SJCRH30 (cell line): ENCODE results near the gene SH3GLB2. TPM values are rescaled to one million over a fixed set of nuclear protein-coding genes. Genes with fewer than 3 reads are reported as not detected.
"Not testable (repeated sequence)": the region's sequence is repeated elsewhere in the genome, so short reads cannot be mapped to it uniquely, and the experiment has no call there.

Source experiments
- DNase-seq, 2 experiments: peaks; one replicate each; pipeline ENCODE4 v3.0.0-alpha.2; 2015 to 2020
- H3K27ac ChIP-seq: fragments of 250-450 bp; sonication (Bioruptor Pico); 2 replicates; pipeline ENCODE4 v1.5.1; 2020; ENCODE audit warnings: mild to moderate bottlenecking, moderate library complexity
- H3K27me3 ChIP-seq: fragments of 250-450 bp; sonication (Bioruptor Pico); 2 replicates; pipeline ENCODE4 v1.5.1; 2020; ENCODE audit warnings: mild to moderate bottlenecking, moderate library complexity
- H3K36me3 ChIP-seq: fragments of 250-450 bp; sonication (Bioruptor Pico); 2 replicates; pipeline ENCODE4 v1.5.1; 2020; ENCODE audit warnings: mild to moderate bottlenecking, moderate library complexity
- H3K4me1 ChIP-seq: fragments of 250-450 bp; sonication (Bioruptor Pico); 2 replicates; pipeline ENCODE4 v1.5.1; 2020; ENCODE audit warnings: mild to moderate bottlenecking, moderate library complexity
- H3K4me3 ChIP-seq: fragments of 250-450 bp; sonication (Bioruptor Pico); 2 replicates; pipeline ENCODE4 v1.5.1; 2020; ENCODE audit warnings: mild to moderate bottlenecking, moderate library complexity
- H3K9me3 ChIP-seq: fragments of 250-450 bp; sonication (Bioruptor Pico); replicated peaks from 2 replicates; pipeline ENCODE4 v1.5.1; 2020; ENCODE audit warnings: mild to moderate bottlenecking, moderate library complexity
- total RNA-seq: library from RNA; depleted of rRNA; stranded (reverse); fragments of >200 nt; shearing (Covaris generic); gene quantifications from 2 replicates; pipeline ENCODE4 v1.2.3, GENCODE V29; 2014

Gene SH3GLB2
- total RNA-seq, 1 experiment from 2014 or later = 26.7 TPM

GRCh38 chr9:129012893-129013448, 15.2 kb downstream of the SH3GLB2 start:
- Histone ChIP-seq H3K27me3 (no peaks in the 10 kb centered on the region), H3K27ac (no peak overlapping the region), H3K4me1 (peaks cover 13% of the 10 kb centered on the region; the same call in 1 of the 2 replicates), H3K9me3 (no peaks in the 10 kb centered on the region), H3K4me3 (no peak overlapping the region), H3K36me3 (peaks cover 10% of the 10 kb centered on the region; the same call in 1 of the 2 replicates)
- DNase-seq = no peak

GRCh38 chr9:129012343-129012742, 15.8 kb downstream of the SH3GLB2 start:
- H3K4me1 ChIP-seq = peaks cover 13% of the 10 kb centered on the region; the same call in 1 of the 2 replicates
- H3K9me3 ChIP-seq = no peaks in the 10 kb centered on the region
- no peak for DNase-seq
- no peak overlapping the region for H3K4me3 ChIP-seq
- H3K27ac ChIP-seq = peak overlapping the region; percentile 49
- H3K36me3 ChIP-seq = peaks cover 16% of the 10 kb centered on the region
- H3K27me3 ChIP-seq = no peaks in the 10 kb centered on the region

GRCh38 chr9:129011761-129012181, 16.4 kb downstream of the SH3GLB2 start:
- Histone ChIP-seq H3K27ac (peak overlapping the region; percentile 49), H3K9me3 (no peaks in the 10 kb centered on the region), H3K27me3 (no peaks in the 10 kb centered on the region), H3K4me1 (peaks cover 13% of the 10 kb centered on the region; the same call in 1 of the 2 replicates), H3K36me3 (peaks cover 22% of the 10 kb centered on the region), H3K4me3 (no peak overlapping the region)
- peak; percentile 81 to 82 for DNase-seq

- DNase-seq = no peak
- Histone ChIP-seq H3K4me1 (peaks cover 13% of the 10 kb centered on the region; the same call in 1 of the 2 replicates), H3K4me3 (no peak overlapping the region), H3K36me3 (peaks cover 26% of the 10 kb centered on the region), H3K27ac (peak overlapping the region; percentile 49), H3K9me3 (no peaks in the 10 kb centered on the region), H3K27me3 (no peaks in the 10 kb centered on the region)
Measured at GRCh38 chr9:129011170-129011569, 17.0 kb downstream of the SH3GLB2 start.

- DNase-seq = no peak
- peaks cover 13% of the 10 kb centered on the region; the same call in 1 of the 2 replicates for H3K4me1 ChIP-seq
- no peak overlapping the region for H3K4me3 ChIP-seq
- H3K9me3 ChIP-seq = no peaks in the 10 kb centered on the region
- H3K27me3 ChIP-seq = no peaks in the 10 kb centered on the region
- H3K36me3 ChIP-seq = peaks cover 33% of the 10 kb centered on the region
- no peak overlapping the region for H3K27ac ChIP-seq
Measured at GRCh38 chr9:129010267-129010975, 17.7 kb downstream of the SH3GLB2 start.

GRCh38 chr9:129009584-129010141, 18.5 kb downstream of the SH3GLB2 start:
- Histone ChIP-seq H3K4me1 (peaks cover 13% of the 10 kb centered on the region; the same call in 1 of the 2 replicates), H3K9me3 (no peaks in the 10 kb centered on the region), H3K4me3 (no peak overlapping the region), H3K36me3 (peaks cover 39% of the 10 kb centered on the region), H3K27me3 (no peaks in the 10 kb centered on the region), H3K27ac (no peak overlapping the region)
- DNase-seq = no peak

GRCh38 chr9:129008986-129009583, 19.0 kb downstream of the SH3GLB2 start:
- no peak overlapping the region for H3K27ac ChIP-seq
- H3K27me3 ChIP-seq = no peaks in the 10 kb centered on the region
- H3K9me3 ChIP-seq = no peaks in the 10 kb centered on the region
- H3K4me3 ChIP-seq = no peak overlapping the region
- no peak for DNase-seq
- H3K4me1 ChIP-seq = peaks cover 13% of the 10 kb centered on the region; the same call in 1 of the 2 replicates
- H3K36me3 ChIP-seq = peaks cover 43% of the 10 kb centered on the region

GRCh38 chr9:129008469-129008965, 19.6 kb downstream of the SH3GLB2 start:
- Histone ChIP-seq H3K4me1 (peaks cover 13% of the 10 kb centered on the region; the same call in 1 of the 2 replicates), H3K36me3 (peaks cover 49% of the 10 kb centered on the region), H3K27me3 (no peaks in the 10 kb centered on the region), H3K27ac (no peak overlapping the region), H3K4me3 (no peak overlapping the region), H3K9me3 (no peaks in the 10 kb centered on the region)
- no peak for DNase-seq

GRCh38 chr9:129007766-129008468, 20.2 kb downstream of the SH3GLB2 start:
- peaks cover 13% of the 10 kb centered on the region; the same call in 1 of the 2 replicates for H3K4me1 ChIP-seq
- DNase-seq = no peak
- peaks cover 55% of the 10 kb centered on the region for H3K36me3 ChIP-seq
- H3K9me3 ChIP-seq = no peaks in the 10 kb centered on the region
- H3K27ac ChIP-seq = no peak overlapping the region
- no peaks in the 10 kb centered on the region for H3K27me3 ChIP-seq
- H3K4me3 ChIP-seq = no peak overlapping the region

GRCh38 chr9:129007035-129007765, 20.9 kb downstream of the SH3GLB2 start:
- no peak overlapping the region for H3K27ac ChIP-seq
- H3K27me3 ChIP-seq = no peaks in the 10 kb centered on the region
- no peaks in the 10 kb centered on the region for H3K9me3 ChIP-seq
- H3K4me3 ChIP-seq = no peak overlapping the region
- peaks cover 12% of the 10 kb centered on the region; the same call in 1 of the 2 replicates for H3K4me1 ChIP-seq
- DNase-seq = peak in 1 of 2 experiments; percentile 45
- H3K36me3 ChIP-seq = peaks cover 62% of the 10 kb centered on the region

GRCh38 chr9:129006328-129007034, 21.6 kb downstream of the SH3GLB2 start:
- Histone ChIP-seq H3K36me3 (peaks cover 69% of the 10 kb centered on the region), H3K4me3 (no peak overlapping the region), H3K27me3 (no peaks in the 10 kb centered on the region), H3K4me1 (peaks cover 5% of the 10 kb centered on the region; the same call in 1 of the 2 replicates), H3K9me3 (no peaks in the 10 kb centered on the region), H3K27ac (no peak overlapping the region)
- peak; percentile 77 to 85 for DNase-seq

- Histone ChIP-seq H3K9me3 (no peaks in the 10 kb centered on the region), H3K27me3 (no peaks in the 10 kb centered on the region), H3K4me3 (no peak overlapping the region), H3K27ac (no peak overlapping the region), H3K36me3 (peaks cover 76% of the 10 kb centered on the region), H3K4me1 (no peaks in the 10 kb centered on the region)
- no peak for DNase-seq
Measured at GRCh38 chr9:129005336-129005997, 22.7 kb downstream of the SH3GLB2 start.

- peaks cover 86% of the 10 kb centered on the region for H3K36me3 ChIP-seq
- not testable (repeated sequence) for H3K27ac ChIP-seq, DNase-seq, H3K9me3 ChIP-seq, H3K4me1 ChIP-seq, H3K27me3 ChIP-seq, H3K4me3 ChIP-seq
Measured at GRCh38 chr9:129004173-129004572, 24.0 kb downstream of the SH3GLB2 start.
